ENCODE measurements around the gene COBLL1.

Gene COBLL1

DNA sequence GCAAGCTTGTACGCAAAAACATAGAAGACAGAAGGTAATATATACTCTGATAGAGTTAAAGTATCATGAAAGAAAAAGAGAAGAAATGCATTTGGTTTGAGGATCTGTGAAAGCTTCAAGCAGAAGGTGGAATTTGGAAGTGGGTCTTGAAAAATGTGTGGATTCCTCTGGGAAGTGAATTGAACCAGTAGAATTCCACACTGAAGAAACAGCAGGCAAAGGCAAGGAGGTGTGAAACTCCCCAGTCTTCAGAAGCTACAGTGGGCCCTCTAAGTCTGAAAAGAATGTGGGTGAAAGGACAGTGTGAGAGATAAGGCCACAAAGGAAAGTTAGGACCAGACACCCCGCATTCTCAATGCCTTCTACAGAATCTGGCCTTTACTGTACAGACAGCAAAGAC, 25.6 kb downstream of the COBLL1 start:
- DNase-seq, result no peak

- DNase-seq, result no peak
These were observed 26.4 kb downstream of the COBLL1 start for GRCh38 chr2:164815071-164815793.

GRCh38 chr2:164813535-164813934, 28.1 kb downstream of the COBLL1 start:
- no peak for DNase-seq

DNA sequence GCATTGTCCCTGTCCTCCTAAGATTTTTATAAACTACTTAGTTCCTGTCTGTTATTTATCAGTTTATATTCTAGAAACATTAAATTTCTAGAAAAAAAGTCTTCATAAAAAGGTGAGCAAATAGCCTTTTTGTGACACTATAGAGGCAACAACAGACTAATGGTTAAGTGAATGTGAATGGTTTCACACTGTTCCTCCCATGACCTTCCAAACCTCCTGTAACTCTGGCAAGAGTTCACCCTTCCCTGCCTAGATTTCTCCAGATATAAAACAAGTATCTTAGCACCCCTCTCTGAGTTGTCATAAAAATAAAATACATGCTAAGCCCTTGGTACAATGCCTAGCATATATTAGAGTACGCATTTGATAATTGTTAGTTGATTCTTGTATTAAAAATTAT, 29.2 kb downstream of the COBLL1 start:
- DNase-seq, result no peak

GRCh38 chr2:164811819-164812218, 29.8 kb downstream of the COBLL1 start:
- DNase-seq, result no peak

DNA sequence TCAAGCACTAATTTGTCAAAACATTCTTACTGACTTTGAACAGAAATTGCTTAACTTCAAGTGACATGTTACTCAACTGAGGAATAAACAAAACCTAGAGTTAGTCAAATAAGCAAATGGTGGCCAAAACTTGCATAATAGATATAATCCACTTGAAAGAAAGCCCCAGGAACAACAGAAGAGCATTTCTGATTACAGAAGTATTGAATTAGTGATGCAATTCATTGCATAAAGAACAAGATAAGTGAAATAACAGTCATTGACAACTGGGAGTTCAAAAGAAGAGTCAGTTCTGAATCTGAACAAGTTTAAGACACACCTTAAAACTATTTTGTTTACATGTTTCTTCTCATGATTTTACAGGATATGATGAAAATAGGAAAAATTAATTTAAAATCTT, 30.8 kb downstream of the COBLL1 start:
- DNase-seq, result no peak

DNA sequence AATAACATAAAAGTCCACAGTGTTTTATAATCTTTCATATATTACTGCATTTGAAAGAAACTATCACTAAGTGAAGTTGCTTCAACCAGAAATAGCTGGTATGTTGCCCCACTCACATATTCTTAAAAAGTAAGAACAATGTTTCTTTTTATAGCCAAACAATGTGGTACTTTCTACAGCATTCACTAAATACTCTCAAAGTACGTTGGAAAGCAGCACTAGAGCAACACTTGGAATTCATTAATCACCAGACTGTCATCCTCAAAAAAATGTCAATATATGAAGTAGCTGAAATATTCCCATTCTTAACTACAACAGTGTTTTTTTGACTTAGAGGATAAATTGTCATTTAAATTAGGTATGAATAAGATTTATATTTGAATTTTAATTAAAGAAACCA, 32.8 kb downstream of the COBLL1 start:
- no peak for DNase-seq

DNA sequence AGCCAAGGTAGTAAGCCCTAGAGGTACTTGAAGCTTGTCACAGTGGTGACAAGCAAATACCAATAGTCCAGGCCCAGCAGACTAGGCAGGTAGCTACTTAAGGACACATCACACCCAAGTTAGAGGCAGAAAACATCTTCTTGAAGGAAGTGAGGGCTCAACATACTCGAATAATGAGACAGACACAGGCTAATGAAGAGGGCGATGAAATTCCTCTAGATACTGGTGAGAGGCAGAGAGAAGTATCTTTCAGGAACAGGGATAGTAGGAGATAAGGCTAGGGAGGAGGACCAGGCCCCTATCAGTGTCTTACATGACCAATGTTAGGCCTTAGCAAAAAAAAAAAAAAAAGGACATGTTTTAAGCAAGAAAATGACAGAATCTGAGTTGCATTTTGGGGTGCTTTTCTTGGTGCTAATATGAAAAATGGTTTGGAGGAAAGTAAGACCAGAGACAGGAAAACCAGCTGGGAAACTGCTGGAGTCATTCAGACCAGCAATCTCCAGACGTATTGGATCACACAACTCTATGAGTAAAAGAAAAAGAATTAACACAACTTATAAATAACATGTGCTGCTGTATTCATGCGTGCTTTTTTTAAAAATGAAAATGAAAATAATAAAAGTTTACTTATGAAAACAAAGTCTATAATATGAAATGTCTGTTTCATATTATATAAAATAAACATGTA, 37.7 kb downstream of the COBLL1 start:
- no peak for DNase-seq

DNA sequence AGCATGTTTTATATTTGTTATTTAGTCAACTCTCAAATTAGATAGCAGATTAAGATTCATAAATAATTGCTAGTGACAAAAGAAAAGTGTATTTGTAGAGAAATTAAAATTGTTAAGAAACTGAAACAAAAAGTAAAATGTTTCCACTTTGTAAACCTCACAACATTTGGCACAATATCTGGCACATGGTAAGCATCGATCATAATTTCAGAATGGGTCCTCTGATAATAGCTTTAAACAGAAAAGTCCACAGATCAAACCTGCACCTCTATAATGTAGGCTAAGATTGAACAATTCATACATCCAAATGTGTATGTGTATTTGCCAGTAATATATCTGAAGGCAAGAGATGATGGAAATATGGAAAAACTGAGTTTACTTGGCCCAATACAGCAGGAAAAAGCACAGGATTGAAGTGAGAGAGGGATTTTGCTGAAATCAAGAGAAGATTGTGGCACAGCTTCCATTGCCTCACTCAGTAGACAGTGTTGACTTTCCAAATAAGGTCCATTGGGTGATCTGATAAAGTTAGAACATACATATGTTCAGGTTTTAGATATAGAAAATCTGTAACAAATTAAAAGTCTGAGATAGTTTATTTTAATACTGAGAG, 39.4 kb downstream of the COBLL1 start:
- DNase-seq, result no peak

- no peak for DNase-seq
These were observed 41.1 kb downstream of the COBLL1 start for GRCh38 chr2:164800572-164800971.

DNA sequence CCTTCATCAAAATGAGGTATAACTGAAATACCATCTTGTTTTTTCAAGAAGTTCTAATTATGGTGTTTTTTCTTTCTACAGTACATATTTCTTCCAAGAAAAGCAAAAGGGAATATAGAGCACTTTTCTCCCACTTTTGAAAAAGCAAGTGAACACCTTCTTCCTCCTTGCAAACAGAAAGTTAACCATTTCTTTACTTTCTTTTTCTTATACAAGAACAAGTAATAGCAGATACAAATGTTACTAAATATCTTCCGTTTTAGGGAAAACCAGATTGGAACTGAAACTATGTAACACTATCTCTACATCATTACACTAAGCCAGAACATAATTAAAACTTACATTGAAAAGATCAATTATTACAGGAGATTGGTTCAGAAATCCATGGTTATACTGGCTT, 44.0 kb downstream of the COBLL1 start:
- no peak for DNase-seq

GRCh38 chr2:164796999-164797398, 44.6 kb downstream of the COBLL1 start:
- DNase-seq, result no peak

DNA sequence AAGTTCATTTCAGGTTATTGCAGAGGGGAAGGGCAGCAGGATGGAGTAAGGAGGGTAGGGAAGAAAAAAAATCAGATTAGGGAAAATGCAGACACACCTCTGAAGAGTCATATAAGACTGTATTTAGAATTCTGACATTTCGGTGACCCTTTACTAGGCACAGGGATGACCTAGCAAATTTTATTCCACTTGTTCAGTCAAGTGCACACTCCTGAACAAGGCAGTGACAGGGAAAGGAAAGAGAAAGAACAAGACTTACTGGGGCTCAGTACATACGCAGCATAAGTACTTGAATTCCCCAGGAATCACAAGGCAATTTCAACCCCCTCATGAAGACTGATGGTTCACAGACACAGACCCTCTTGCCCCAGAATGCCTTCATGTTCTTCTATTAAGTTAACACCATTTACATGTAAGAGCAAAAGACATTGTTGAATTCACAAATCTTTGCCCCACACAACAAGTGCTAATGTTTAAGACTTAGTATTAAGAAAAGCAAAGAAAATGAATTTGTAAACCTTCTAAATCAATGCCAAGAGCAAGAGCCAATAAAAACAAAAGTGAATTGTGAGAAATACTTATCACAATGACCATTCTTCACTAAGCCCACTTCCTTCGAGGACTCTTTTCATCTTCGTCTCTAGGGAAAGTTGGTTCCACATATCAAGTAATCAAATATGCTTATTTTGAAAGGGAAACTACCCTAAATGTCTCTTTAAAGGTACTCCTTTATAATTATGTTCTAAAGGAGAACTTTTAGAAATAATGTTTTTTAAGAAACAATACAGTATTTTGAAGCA, 47.0 kb downstream of the COBLL1 start:
- DNase-seq, result no peak

DNA sequence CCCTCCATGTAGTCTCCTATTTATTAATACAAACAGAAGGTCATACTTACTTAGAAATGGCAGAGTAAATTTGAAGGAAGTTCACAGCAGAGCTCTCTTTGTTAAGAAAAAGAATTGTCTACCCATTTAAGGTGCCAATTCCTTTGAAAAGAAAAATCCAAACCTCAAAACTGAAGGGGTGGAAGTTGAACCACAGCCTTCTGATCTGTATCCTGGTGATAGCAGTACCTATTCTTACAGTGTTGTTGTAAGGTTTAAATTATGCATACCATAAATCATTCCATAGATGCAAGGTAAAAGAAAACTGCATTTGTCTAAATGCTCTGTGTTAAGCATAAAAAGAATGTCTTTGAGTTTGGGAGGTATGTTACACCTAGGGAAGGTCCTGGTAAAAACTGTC, 47.6 kb downstream of the COBLL1 start:
- no peak for DNase-seq

DNA sequence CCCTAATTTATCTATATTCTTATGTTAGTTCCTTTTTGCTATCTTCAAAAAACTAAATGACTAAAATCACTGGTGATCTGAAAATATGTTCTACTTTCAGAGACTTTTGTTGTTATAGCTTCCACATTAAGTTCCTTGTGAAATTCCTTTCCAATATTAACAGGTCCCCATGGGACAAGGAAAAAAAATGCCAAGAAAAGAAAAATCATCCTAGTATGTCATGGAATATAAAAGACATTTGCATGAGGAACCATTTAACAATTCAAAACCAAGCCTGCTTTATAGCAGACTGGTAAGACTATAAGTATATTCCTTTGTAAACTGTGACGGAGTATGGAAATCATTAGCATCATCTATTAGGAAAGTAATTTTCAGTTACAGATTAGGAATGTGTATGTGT, 48.1 kb downstream of the COBLL1 start:
- DNase-seq, result no peak

GRCh38 chr2:164792316-164793170, 49.1 kb downstream of the COBLL1 start:
- DNase-seq, result no peak

DNA sequence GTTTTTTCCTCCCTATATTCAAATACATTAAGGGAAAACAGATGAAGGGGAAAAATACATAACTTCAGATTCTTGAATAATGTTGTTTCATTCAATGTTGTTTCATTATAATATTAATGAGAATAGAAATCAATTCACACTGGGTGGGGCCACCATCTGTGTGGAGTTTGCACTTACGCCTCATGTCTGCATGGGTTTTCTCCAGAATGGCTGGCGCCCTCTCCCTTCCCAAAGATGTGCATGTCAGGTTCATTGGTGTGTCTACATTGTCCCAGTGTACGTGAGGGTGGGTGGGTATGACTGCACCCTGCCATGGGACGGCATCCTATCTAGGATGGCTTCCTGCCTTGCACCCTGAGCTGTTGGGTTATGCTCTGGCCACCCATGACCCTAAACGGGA, 51.7 kb downstream of the COBLL1 start:
- no peak for DNase-seq

DNA sequence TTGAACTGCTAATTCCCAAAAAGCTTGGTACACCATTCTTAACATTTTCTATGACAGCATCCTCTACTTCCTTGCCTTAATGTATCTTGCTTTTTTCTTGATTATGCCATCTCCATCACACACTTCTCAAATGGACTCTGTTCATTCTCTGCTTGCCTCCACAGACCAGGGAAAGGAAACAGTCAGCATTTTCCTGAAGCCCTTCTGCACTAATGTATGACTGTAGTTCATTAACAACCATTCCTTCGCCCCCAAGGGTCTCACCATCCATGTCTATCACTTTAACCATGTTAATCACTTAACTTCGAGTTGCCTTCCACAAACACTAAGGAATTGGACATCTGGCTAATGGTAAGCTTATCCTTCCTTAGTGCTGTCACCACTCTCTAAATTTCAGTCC, 54.8 kb downstream of the COBLL1 start:
- DNase-seq, result no peak

DNA sequence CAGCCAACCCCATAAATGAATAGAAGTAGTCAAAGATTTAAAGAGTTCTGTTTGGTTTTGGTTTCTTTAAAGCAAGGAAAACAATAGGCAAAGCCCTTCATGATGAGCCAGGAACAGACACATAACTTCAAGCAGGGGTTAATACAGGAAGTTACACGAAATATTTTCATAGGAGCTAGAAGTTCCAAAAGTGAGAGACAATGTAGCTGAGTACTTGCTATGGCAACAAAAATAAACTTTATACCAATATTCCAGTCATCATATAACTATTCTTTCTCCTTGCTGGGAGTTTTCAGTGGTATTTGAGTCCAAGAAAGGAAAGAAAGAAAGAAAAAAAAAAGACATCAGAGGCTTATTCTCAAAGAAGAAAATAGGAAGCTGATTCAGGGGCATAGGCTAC, 56.2 kb downstream of the COBLL1 start:
- no peak for DNase-seq

GRCh38 chr2:164784376-164784775, 57.2 kb downstream of the COBLL1 start:
- no peak for DNase-seq

- no peak for DNase-seq
These were observed 59.3 kb downstream of the COBLL1 start for GRCh38 chr2:164782323-164782722.

DNA sequence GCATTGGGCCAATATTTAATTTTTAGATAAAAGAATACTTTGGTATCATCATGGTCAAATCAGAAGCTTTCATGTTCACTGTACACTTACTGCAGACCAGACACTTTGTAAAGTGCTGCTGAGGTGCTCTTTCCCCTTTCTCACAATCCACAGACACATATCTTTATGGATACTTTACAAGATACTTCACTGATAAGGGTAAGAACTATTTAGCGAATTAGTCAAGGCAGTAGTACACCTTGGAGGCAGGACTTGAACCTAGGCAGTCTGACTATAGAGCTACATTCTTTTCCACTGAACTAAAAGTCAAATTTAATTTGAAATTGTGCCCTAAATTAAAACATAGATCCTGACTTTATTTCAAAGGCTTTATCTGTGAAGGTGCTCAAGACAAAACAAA, 60.2 kb downstream of the COBLL1 start:
- no peak for DNase-seq

Data from CD4-positive, alpha-beta T cell treated with Interferon alpha-2 for 1 hour (primary cell).